B cell (primary cell): ENCODE measurements around the gene PIP5KL1. TPM values are rescaled to one million over a fixed set of nuclear protein-coding genes. Genes with fewer than 3 reads are reported as not detected.

ENCODE experiments used
- ATAC-seq: fragments of 200-7000 bp; cut with Tn5 transposase; one replicate; pipeline ENCODE4 v1.10.0; 2021; ENCODE audit warnings: low read depth, mild to moderate bottlenecking, moderate number of reproducible peaks, moderate library complexity
- CTCF ChIA-PET: fragments of 350-600 bp; sonication (Branson Sonifier 250); formaldehyde crosslinking; loops from one replicate; lab custom pipeline; 2021; ENCODE audit warnings: antibody characterized with exemption, inconsistent platforms; lab: Charles Lee
- POLR2A ChIA-PET: fragments of 350-600 bp; sonication (Branson Sonifier 250); formaldehyde crosslinking; loops from one replicate; lab custom pipeline; 2021; ENCODE audit warnings: antibody characterized with exemption; lab: Charles Lee
- DNase-seq: peaks from one replicate; pipeline ENCODE4 v3.0.0; 2013
- H2AFZ ChIP-seq: 2 replicates; pipeline ENCODE4 v1.6.1; 2012; ENCODE audit warnings: mild to moderate bottlenecking, low read depth, low read length; ENCODE audit not compliant: insufficient read depth, poor library complexity, severe bottlenecking
- H3K27ac ChIP-seq, 2 donors: 1 replicate in 1 of 2; 2 replicates in 1 of 2; pipeline ENCODE4 v1.5.1; 2012 to 2013; ENCODE audit warnings: low read length in 2 of 2, mild to moderate bottlenecking in 2 of 2, moderate library complexity in 1 of 2
- H3K27me3 ChIP-seq, 4 experiments: fragments of 200-600 bp in 1 of 4; sonication (generic) in 1 of 4; replicated peaks in 1 of 4; 1 replicate in 2 of 4; 2 replicates in 2 of 4; pipeline versions ENCODE4 v1.6.1 to v1.7.0; 2013 to 2016; ENCODE audit warnings: low read length in 3 of 4, mild to moderate bottlenecking in 2 of 4, mixed read lengths in 1 of 4, moderate library complexity in 1 of 4; ENCODE audit not compliant: insufficient read depth in 4 of 4, control insufficient read depth in 3 of 4; ENCODE audit errors: control extremely low read depth in 1 of 4
- H3K36me3 ChIP-seq, 2 experiments: replicated peaks in 1 of 2; 1 replicate in 1 of 2; 2 replicates in 1 of 2; pipeline versions ENCODE4 v1.6.1 to v1.7.1; 2013; ENCODE audit warnings: low read length in 1 of 2; ENCODE audit not compliant: insufficient read depth in 2 of 2, control insufficient read depth in 1 of 2; ENCODE audit errors: control extremely low read depth in 1 of 2, extremely low read depth in 1 of 2
- H3K4me1 ChIP-seq, 2 donors: fragments of 200-600 bp in 1 of 2; sonication (generic) in 1 of 2; 1 replicate in 1 of 2; 2 replicates in 1 of 2; pipeline versions ENCODE4 v1.5.1 to v1.6.1; 2013 to 2017; ENCODE audit warnings: low read length in 2 of 2; ENCODE audit not compliant: control insufficient read depth in 2 of 2, insufficient read depth in 2 of 2
- H3K4me2 ChIP-seq: replicated peaks from 2 replicates; pipeline ENCODE3; 2012; ENCODE audit warnings: mild to moderate bottlenecking, low read depth, low read length; ENCODE audit not compliant: poor library complexity, severe bottlenecking
- H3K4me3 ChIP-seq, 5 experiments: fragments of 200-600 bp in 1 of 5; sonication (generic) in 1 of 5; 1 replicate in 3 of 5; 2 replicates in 2 of 5; pipeline versions ENCODE4 v1.5.1 to v1.7.0; 2011 to 2016; ENCODE audit warnings: low read length in 4 of 5, mild to moderate bottlenecking in 4 of 5, low read depth in 2 of 5, control low read depth in 1 of 5, moderate library complexity in 1 of 5; ENCODE audit not compliant: insufficient read depth in 1 of 5; ENCODE audit errors: control extremely low read depth in 1 of 5, extremely low read depth in 1 of 5
- H3K79me2 ChIP-seq: fragments of 200-600 bp; sonication (generic); one replicate; pipeline ENCODE4 v1.6.0; 2016; ENCODE audit warnings: low read length; ENCODE audit not compliant: control insufficient read depth, insufficient read depth
- H3K9ac ChIP-seq: fragments of 200-600 bp; sonication (generic); 2 replicates; pipeline ENCODE4 v1.6.1; 2017; ENCODE audit warnings: mild to moderate bottlenecking, low read length, moderate library complexity
- H3K9me3 ChIP-seq, 3 donors: one replicate each; pipeline versions ENCODE4 v1.6.1 to v1.7.1; 2013; ENCODE audit warnings: low read length in 2 of 3; ENCODE audit not compliant: control insufficient read depth in 2 of 3, insufficient read depth in 1 of 3; ENCODE audit errors: control extremely low read depth in 1 of 3
- H4K20me1 ChIP-seq: 2 replicates; pipeline ENCODE4 v1.6.0; 2012; ENCODE audit warnings: mild to moderate bottlenecking, low read length; ENCODE audit not compliant: insufficient read depth, control insufficient read depth, poor library complexity, severe bottlenecking
- H3K27ac Mint-ChIP-seq: one replicate; pipeline ENCODE4 v1.8.0; 2021; ENCODE audit warnings: mixed read lengths
- H3K27me3 Mint-ChIP-seq: one replicate; pipeline ENCODE4 v1.8.0; 2021; ENCODE audit warnings: mixed read lengths
- H3K4me1 Mint-ChIP-seq: one replicate; pipeline ENCODE4 v1.8.0; 2021; ENCODE audit warnings: mixed read lengths
- H3K4me3 Mint-ChIP-seq: one replicate; pipeline ENCODE4 v1.8.0; 2021; ENCODE audit warnings: mixed read lengths
- H3K9me3 Mint-ChIP-seq: one replicate; pipeline ENCODE4 v1.8.0; 2022; ENCODE audit warnings: mixed read lengths; ENCODE audit not compliant: insufficient read depth
- EZH2 ChIP-seq: IDR thresholded peaks from 2 replicates; pipeline ENCODE4 v1.6.1; 2012; ENCODE audit warnings: borderline replicate concordance, low read depth, mild to moderate bottlenecking, moderate library complexity, low read length; ENCODE audit not compliant: insufficient read depth, poor library complexity, severe bottlenecking
- WGBS: methylation state at CpG from one replicate; pipeline ENCODE4 v1.1.5; 2013; ENCODE audit warnings: missing lambda C conversion rate; ENCODE audit not compliant: insufficient coverage; 5-methylcytosine and 5-hydroxymethylcytosine counted together
- intact Hi-C: fragments of 100-400 bp; cut with micrococcal nuclease; formaldehyde crosslinking; loops from one replicate; pipeline ENCODE4 v1.10.0; 2022
- polyA plus RNA-seq: library from polyadenylated mRNA; depleted of rRNA; stranded (reverse); fragments of >200 nt; gene quantifications from 2 replicates; pipeline ENCODE4 v1.2.3, GENCODE V29; 2012
- total RNA-seq, 2 donors: library from RNA; stranded (reverse); fragments of 120-200 nt in 1 of 2; gene quantifications; 1 replicate in 1 of 2; 2 replicates in 1 of 2; pipeline versions ENCODE4 v1.2.3 to v1.2.4, GENCODE V29; 2013 to 2022
- TF ChIP-seq, protein P1 (sequence below): fragments of 200-600 bp; IDR thresholded peaks from one replicate; pipeline ENCODE4 v1.8.0; 2022; ENCODE audit warnings: antibody characterized with exemption, mild to moderate bottlenecking

PIP5KL1 gene
- total and polyA plus RNA-seq, 2 donors (not counting 1 experiment from before 2014, with no cell fraction given): 0.75 to 1.4 TPM

- peaks cover 90% of the 10 kb centered on the region for H4K20me1 ChIP-seq
- CTCF ChIA-PET: interaction anchor here (1.2 to 20.6 kb wide), 8 partner anchors 11 to 147 kb away, joined by 3 to 282 read pairs (median 8); partner anchors contain the start of gene EEIG1
- H2AFZ ChIP-seq: no peak overlapping the region
- no peaks in the 10 kb centered on the region for H3K9me3 ChIP-seq
- H3K9ac ChIP-seq: peak overlapping the region; percentile 40
- H3K79me2 ChIP-seq: peaks cover 99% of the 10 kb centered on the region
- H3K9me3 Mint-ChIP-seq: no peaks in the 10 kb centered on the region
- H3K4me1 Mint-ChIP-seq: peaks cover 98% of the 10 kb centered on the region
- peak; percentile 69 for ATAC-seq
- H3K27ac Mint-ChIP-seq: peak overlapping the region; percentile 96
- peak overlapping the region; percentile 76 for H3K4me2 ChIP-seq
- TF ChIP-seq, protein P1, sequence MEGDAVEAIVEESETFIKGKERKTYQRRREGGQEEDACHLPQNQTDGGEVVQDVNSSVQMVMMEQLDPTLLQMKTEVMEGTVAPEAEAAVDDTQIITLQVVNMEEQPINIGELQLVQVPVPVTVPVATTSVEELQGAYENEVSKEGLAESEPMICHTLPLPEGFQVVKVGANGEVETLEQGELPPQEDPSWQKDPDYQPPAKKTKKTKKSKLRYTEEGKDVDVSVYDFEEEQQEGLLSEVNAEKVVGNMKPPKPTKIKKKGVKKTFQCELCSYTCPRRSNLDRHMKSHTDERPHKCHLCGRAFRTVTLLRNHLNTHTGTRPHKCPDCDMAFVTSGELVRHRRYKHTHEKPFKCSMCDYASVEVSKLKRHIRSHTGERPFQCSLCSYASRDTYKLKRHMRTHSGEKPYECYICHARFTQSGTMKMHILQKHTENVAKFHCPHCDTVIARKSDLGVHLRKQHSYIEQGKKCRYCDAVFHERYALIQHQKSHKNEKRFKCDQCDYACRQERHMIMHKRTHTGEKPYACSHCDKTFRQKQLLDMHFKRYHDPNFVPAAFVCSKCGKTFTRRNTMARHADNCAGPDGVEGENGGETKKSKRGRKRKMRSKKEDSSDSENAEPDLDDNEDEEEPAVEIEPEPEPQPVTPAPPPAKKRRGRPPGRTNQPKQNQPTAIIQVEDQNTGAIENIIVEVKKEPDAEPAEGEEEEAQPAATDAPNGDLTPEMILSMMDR: no peak
- TF ChIP-seq EZH2: no peak
- H3K27me3 ChIP-seq: no peaks in the 10 kb centered on the region
- WGBS: 53% methylated on average over 11 of the region's 16 CpGs
- H3K36me3 ChIP-seq: peaks cover 0 to 29% of the 10 kb centered on the region in 2 experiments
- no peaks in the 10 kb centered on the region for H3K27me3 Mint-ChIP-seq
- peak overlapping the region in 3 of 5 experiments; percentile 5 to 18 (median 6) for H3K4me3 ChIP-seq
- H3K4me3 Mint-ChIP-seq: peak overlapping the region; percentile 77
- DNase-seq: peak; percentile 87
- H3K27ac ChIP-seq: peak overlapping the region; percentile 91 to 97
- POLR2A ChIA-PET: interaction anchor here (0.6 to 2.8 kb wide), 13 partner anchors 10 to 236 kb away, joined by 3 to 28 read pairs (median 4); partner anchors contain the start of genes EEIG1 and TOR2A
- intact Hi-C loops: loop anchor here (1.0 to 5.0 kb wide), 3 partner anchors 9 to 37 kb away; no protein-coding TSS in a partner anchor
- peaks cover 99 to 100% of the 10 kb centered on the region in 2 donors for H3K4me1 ChIP-seq
Observed at GRCh38 chr9:127970401-127971313, 40.1 kb upstream of the PIP5KL1 start.
